Parathyroid adenoma (tissue), 2 donors: Measurements from ENCODE around the gene SETD1B.
A peak's percentile ranks its signal among the peaks of the same experiment; 100 is the strongest.

Experiments
- H2AFZ ChIP-seq: fragments of 300-600 bp; sonication (generic); one replicate; pipeline ENCODE4 v1.7.0; 2017; ENCODE audit warnings: antibody characterized with exemption, mild to moderate bottlenecking
- H3K27ac ChIP-seq: fragments of 300-600 bp; sonication (generic); one replicate; pipeline ENCODE4 v1.7.0; 2017
- H3K27me3 ChIP-seq: fragments of 300-600 bp; sonication (generic); one replicate; pipeline ENCODE4 v1.7.0; 2017; ENCODE audit warnings: low read length; ENCODE audit not compliant: control insufficient read depth, insufficient read depth
- H3K36me3 ChIP-seq: fragments of 300-600 bp; sonication (generic); one replicate; pipeline ENCODE4 v1.7.0; 2017; ENCODE audit warnings: low read length; ENCODE audit not compliant: control insufficient read depth, insufficient read depth
- H3K4me1 ChIP-seq: fragments of 300-600 bp; sonication (generic); one replicate; pipeline ENCODE4 v1.7.0; 2017; ENCODE audit warnings: control low read depth
- H3K4me2 ChIP-seq: fragments of 300-600 bp; sonication (generic); one replicate; pipeline ENCODE4 v1.7.0; 2017; ENCODE audit warnings: low read length
- H3K4me3 ChIP-seq: fragments of 300-600 bp; sonication (generic); one replicate; pipeline ENCODE4 v1.7.0; 2017; ENCODE audit warnings: low read depth, low read length
- H3K79me2 ChIP-seq: fragments of 300-600 bp; sonication (generic); one replicate; pipeline ENCODE4 v1.7.0; 2017; ENCODE audit warnings: control low read depth
- H3K9ac ChIP-seq: fragments of 300-600 bp; sonication (generic); one replicate; pipeline ENCODE4 v1.7.0; 2017; ENCODE audit warnings: mild to moderate bottlenecking
- H3K9me3 ChIP-seq: fragments of 300-600 bp; sonication (generic); one replicate; pipeline ENCODE4 v1.7.0; 2017; ENCODE audit warnings: low read length; ENCODE audit not compliant: control insufficient read depth
- TF ChIP-seq, protein P1 (sequence below): fragments of 300-600 bp; sonication (generic); IDR thresholded peaks from one replicate; pipeline ENCODE4 v1.7.0; 2017; ENCODE audit warnings: antibody characterized with exemption, mild to moderate bottlenecking
- donor health status: primary hyperparathyroidism.

The SETD1B gene

DNA sequence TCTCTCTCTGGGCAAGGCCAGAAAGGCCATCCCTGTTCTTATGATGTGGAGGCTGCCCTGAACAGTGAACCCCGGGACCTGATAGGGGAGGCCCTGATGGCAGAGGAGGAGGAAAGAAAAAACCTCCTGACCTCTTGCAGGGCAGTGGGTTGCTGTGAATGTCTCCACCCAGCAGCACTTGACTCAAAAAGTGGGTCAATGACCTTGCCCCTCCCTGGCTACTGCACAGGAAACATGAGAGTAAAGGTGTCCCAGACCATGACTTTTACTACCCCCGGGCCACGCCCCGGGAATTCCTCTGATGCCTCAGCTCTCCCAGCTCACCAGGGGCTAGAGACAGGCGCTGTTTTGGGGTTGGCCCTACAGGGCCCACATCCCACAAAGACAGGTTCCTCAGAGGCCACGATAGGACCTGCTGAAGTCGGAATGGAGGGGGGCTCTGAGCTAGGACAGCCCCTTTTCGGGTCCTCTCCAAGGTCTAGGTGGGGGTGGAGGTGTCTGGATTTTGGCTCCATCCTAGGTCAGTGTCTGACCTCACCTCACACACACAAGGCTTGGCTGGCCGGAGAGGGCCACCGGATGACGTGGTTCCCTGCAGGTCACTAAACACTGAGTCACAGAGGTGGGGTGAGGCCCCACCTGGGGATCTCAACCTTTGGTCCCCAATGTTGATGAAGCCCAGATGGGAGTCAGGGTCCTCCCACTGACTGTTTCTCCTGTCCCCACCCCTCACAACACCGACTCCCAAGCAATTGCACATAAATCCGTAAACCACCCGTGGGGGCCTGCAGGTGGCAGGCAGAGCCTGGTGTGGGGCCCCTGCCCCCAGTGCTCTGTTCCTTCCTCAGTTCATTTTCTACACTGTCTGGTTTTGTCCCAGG is 11.9 kb upstream of the SETD1B start:
- no peaks in the 10 kb centered on the region for H3K36me3 ChIP-seq
- no peak overlapping the region for H3K27ac ChIP-seq
- H3K79me2 ChIP-seq: peaks cover 16% of the 10 kb centered on the region
- H3K4me3 ChIP-seq: no peak overlapping the region
- no peaks in the 10 kb centered on the region for H3K27me3 ChIP-seq
- H3K4me2 ChIP-seq: no peak overlapping the region
- peaks cover 31% of the 10 kb centered on the region for H3K4me1 ChIP-seq
- H2AFZ ChIP-seq: no peak overlapping the region
- H3K9ac ChIP-seq: no peak overlapping the region
- H3K9me3 ChIP-seq: no peaks in the 10 kb centered on the region
- TF ChIP-seq, protein P1, sequence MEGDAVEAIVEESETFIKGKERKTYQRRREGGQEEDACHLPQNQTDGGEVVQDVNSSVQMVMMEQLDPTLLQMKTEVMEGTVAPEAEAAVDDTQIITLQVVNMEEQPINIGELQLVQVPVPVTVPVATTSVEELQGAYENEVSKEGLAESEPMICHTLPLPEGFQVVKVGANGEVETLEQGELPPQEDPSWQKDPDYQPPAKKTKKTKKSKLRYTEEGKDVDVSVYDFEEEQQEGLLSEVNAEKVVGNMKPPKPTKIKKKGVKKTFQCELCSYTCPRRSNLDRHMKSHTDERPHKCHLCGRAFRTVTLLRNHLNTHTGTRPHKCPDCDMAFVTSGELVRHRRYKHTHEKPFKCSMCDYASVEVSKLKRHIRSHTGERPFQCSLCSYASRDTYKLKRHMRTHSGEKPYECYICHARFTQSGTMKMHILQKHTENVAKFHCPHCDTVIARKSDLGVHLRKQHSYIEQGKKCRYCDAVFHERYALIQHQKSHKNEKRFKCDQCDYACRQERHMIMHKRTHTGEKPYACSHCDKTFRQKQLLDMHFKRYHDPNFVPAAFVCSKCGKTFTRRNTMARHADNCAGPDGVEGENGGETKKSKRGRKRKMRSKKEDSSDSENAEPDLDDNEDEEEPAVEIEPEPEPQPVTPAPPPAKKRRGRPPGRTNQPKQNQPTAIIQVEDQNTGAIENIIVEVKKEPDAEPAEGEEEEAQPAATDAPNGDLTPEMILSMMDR: no peak

DNA sequence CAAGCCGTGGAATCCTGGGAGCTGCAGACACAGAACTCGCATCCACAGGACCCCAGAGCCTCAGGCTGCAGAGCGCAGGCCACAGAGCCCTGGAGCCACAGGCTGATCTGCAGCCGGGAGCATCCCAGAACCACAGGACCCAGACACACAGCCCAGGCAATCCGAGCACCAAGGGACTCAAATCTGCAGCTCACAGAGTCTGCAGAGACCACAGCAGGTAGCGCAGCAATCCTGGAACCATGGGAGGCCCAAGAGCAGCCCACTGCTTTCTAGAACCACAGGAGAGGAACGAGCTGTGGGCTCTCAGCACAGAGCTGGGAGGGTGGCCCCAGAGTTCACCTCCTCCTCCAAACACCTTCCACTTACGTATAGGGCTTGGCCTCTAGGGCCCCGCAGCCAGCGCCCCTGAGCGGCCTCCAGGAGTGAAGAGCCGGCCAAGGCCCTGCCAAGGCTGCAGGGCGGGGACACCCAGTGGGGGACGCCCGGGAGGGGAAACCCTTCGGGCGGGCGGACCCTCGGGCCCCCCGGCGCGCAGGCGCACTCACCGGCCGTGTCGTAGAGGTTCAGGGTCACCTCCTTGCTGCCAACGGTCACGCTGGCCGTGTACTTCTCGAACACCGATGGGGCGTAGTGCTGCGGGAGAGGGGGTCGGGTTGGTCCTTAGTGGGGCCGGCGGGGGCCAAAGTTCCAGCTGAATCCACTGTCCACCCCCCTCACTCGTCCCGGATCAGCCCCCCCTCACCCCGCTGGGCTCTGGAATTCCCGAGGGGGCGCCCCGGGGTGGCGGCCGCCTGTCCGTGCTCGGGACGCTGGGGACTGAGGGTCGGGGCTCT is 11.0 kb upstream of the SETD1B start:
- Histone ChIP-seq H3K36me3 (no peaks in the 10 kb centered on the region), H3K4me3 (peak overlapping the region; percentile 66), H3K4me2 (peak overlapping the region; percentile 87), H3K4me1 (peaks cover 37% of the 10 kb centered on the region), H3K9me3 (no peaks in the 10 kb centered on the region), H3K27me3 (no peaks in the 10 kb centered on the region), H2AFZ (peak overlapping the region; percentile 80), H3K9ac (no peak overlapping the region), H3K79me2 (peaks cover 16% of the 10 kb centered on the region), H3K27ac (peak overlapping the region; percentile 59)
- TF ChIP-seq, protein P1: peak; percentile 5

DNA sequence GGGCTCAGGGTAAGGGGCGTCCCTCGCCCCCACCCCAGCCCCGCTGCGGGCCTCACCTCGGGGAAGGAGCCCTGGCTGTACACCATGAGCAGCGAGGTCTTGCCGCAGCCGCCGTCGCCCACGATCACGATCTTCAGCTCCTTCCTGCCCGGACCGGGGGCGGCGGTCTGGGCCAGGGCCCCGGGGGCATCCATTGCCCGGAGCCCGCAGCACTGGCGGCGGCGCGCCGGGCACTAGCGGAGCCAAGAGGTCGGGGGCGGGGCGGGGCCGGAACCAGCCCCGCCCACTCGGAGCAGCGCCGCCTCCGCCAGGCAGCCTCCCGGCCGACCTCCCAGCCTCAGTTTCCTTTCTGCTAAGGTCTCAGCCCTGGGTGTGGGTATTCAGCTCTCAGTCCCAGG is 10.4 kb upstream of the SETD1B start, which contains the start of gene RHOF:
TSS of gene RHOF (minus strand) at position 249 of the 398 bp plus-strand sequence. CDS start at position 194, 55 bp downstream.
- peak within 1 kb of the TSS; percentile 66 for H3K4me3 ChIP-seq
- H3K27me3 ChIP-seq: no peaks in the 10 kb centered on the region
- H3K36me3 ChIP-seq: no peaks in the 10 kb centered on the region
- H3K4me1 ChIP-seq: peaks cover 43% of the 10 kb centered on the region
- H3K9ac ChIP-seq: no peak within 1 kb of the TSS
- H3K9me3 ChIP-seq: no peaks in the 10 kb centered on the region
- TF ChIP-seq, protein P1: no peak
- H2AFZ ChIP-seq: peak within 1 kb of the TSS; percentile 80
- peak within 1 kb of the TSS; percentile 100 for H3K27ac ChIP-seq
- H3K79me2 ChIP-seq: peaks cover 16% of the 10 kb centered on the region
- peak within 1 kb of the TSS; percentile 87 for H3K4me2 ChIP-seq

DNA sequence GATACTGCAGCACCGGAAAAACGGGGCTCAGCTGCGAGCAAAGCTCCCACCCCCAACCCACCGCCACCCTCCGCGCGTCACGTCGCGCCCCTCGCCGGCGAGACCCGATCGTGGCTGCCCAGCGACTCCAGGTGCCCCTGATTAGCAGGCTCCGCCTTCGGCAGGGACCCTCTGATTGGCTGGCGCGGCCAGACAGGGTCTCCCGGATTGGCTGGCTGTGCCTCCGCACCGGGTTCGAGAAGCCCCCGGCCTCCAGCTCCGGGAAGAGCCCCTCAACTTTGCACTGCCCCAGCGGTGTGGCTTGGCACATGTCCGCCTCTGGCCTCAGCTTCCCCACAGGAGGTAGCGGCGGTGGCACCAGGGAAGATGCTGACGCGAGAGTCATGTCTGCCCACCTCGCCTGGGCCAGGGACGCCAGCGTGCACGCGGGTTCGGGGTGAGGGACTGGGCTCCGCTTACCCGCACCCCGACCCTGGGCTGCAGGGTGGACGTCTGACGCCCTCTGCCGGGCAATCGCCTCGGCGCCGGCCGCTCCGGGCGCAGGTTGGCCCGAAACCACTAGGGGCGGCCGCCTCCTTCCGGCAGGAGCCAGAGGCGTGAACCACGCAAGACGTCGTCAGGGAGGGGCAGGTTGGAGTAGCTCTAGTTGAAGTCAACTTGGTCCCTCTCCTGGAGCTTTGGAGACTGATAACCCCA is 9.8 kb upstream of the SETD1B start:
- Histone ChIP-seq H3K9me3 (no peaks in the 10 kb centered on the region), H3K36me3 (no peaks in the 10 kb centered on the region), H3K79me2 (peaks cover 16% of the 10 kb centered on the region), H3K9ac (no peak overlapping the region), H2AFZ (peak overlapping the region; percentile 80), H3K4me1 (peaks cover 49% of the 10 kb centered on the region), H3K27me3 (no peaks in the 10 kb centered on the region), H3K4me2 (peak overlapping the region; percentile 87), H3K27ac (peak overlapping the region; percentile 100), H3K4me3 (peak overlapping the region; percentile 66)
- TF ChIP-seq, protein P1: peak; percentile 100
